Effector CD4-positive, alpha-beta T cell (primary cell): Measurements from ENCODE around the gene TMEM229A. TPM values are rescaled to one million over a fixed set of nuclear protein-coding genes. Genes with fewer than 3 reads are reported as not detected.
"Not testable (repeated sequence)": the region's sequence is repeated elsewhere in the genome, so short reads cannot be mapped to it uniquely, and the experiment has no call there.

Source experiments
- DNase-seq: peaks from one replicate; pipeline ENCODE4 v3.0.0-alpha.2; 2020
- total RNA-seq: gene quantifications from one replicate; lab custom pipeline; 2026; lab: John Stamatoyannopoulos, UW

TMEM229A gene
- total RNA-seq = not detected

GRCh38 chr7:124032369-124033094, at the start of gene TMEM229A:
Gene TMEM229A (minus strand): TSS chr7:124033067. CDS start chr7:124033003, 64 bp downstream.
- DNase-seq = no peak

GRCh38 chr7:124082234-124082633, 49.4 kb upstream of the TMEM229A start:
- not testable (repeated sequence) for DNase-seq

- DNase-seq = no peak
Observed at GRCh38 chr7:124077546-124077945, 44.7 kb upstream of the TMEM229A start.

GRCh38 chr7:124076841-124077240, 44.0 kb upstream of the TMEM229A start:
- no peak for DNase-seq

GRCh38 chr7:124074007-124074406, 41.1 kb upstream of the TMEM229A start:
- no peak for DNase-seq

- no peak for DNase-seq
Observed at GRCh38 chr7:124073310-124073645, 40.4 kb upstream of the TMEM229A start.

GRCh38 chr7:124072603-124073309, 39.9 kb upstream of the TMEM229A start:
- no peak for DNase-seq

GRCh38 chr7:124071843-124072242, 39.0 kb upstream of the TMEM229A start:
- DNase-seq = no peak

- DNase-seq = no peak
Observed at GRCh38 chr7:124062171-124062570, 29.3 kb upstream of the TMEM229A start.

- DNase-seq = no peak
Observed at GRCh38 chr7:124060528-124060927, 27.7 kb upstream of the TMEM229A start.

GRCh38 chr7:124059375-124059774, 26.5 kb upstream of the TMEM229A start:
- DNase-seq = no peak

GRCh38 chr7:124058515-124058914, 25.6 kb upstream of the TMEM229A start:
- no peak for DNase-seq

- no peak for DNase-seq
Observed at GRCh38 chr7:124057872-124058271, 25.0 kb upstream of the TMEM229A start.

GRCh38 chr7:124056234-124056633, 23.4 kb upstream of the TMEM229A start:
- DNase-seq = no peak

GRCh38 chr7:124051681-124052377, 19.0 kb upstream of the TMEM229A start:
- DNase-seq = no peak

- no peak for DNase-seq
Observed at GRCh38 chr7:124042826-124043225, 10.0 kb upstream of the TMEM229A start.

- DNase-seq = no peak
Observed at GRCh38 chr7:124041439-124041838, 8.6 kb upstream of the TMEM229A start.

GRCh38 chr7:124037902-124038301, 5.0 kb upstream of the TMEM229A start:
- not testable (repeated sequence) for DNase-seq

- DNase-seq = no peak
Observed at GRCh38 chr7:124035706-124036105, 2.8 kb upstream of the TMEM229A start.

GRCh38 chr7:124034754-124035100, 1.9 kb upstream of the TMEM229A start:
- no peak for DNase-seq

- no peak for DNase-seq
Observed at GRCh38 chr7:124033807-124034753, 1.2 kb upstream of the TMEM229A start.

- no peak for DNase-seq
Observed at GRCh38 chr7:124033095-124033806, 384 bp upstream of the TMEM229A start.
